ENCODE data around the gene DNER. TPM values are rescaled to one million over a fixed set of nuclear protein-coding genes. Genes with fewer than 3 reads are reported as not detected.

The DNER gene
- total and polyA plus RNA-seq, 2 donors (not counting 3 experiments of a cell fraction or from before 2014, with no cell fraction given): 0.01 TPM; not detected in 1

- Histone ChIP-seq H2AFZ (ENCODE audit: low read depth, low read length) (no peak overlapping the region), H3K4me3 (replicated peaks in 1 of 3; ENCODE audit: insufficient read depth in 1 of 3, low read depth in 1 of 3, low read length in 3 of 3) (no peak overlapping the region), H3K36me3 (ENCODE audit: control insufficient read depth in 2 of 2, extremely low read depth in 1 of 2, insufficient read depth in 2 of 2, low read length in 2 of 2) (no peaks in the 10 kb centered on the region), H3K9me1 (replicated peaks; ENCODE audit: control insufficient read depth, extremely low read depth, insufficient read depth, low read length) (no peaks in the 10 kb centered on the region), H4K20me1 (replicated peaks; ENCODE audit: control insufficient read depth, extremely low read depth, insufficient read depth, low read length) (no peaks in the 10 kb centered on the region), H3K27me3 (ENCODE audit: control insufficient read depth in 2 of 2, insufficient read depth in 2 of 2, low read length in 2 of 2) (no peaks in the 10 kb centered on the region), H3K4me1 (ENCODE audit: control insufficient read depth, extremely low read depth, insufficient read depth, low read length) (no peaks in the 10 kb centered on the region), H3K79me2 (ENCODE audit: control insufficient read depth, insufficient read depth, low read length) (no peaks in the 10 kb centered on the region), H3K4me2 (ENCODE audit: insufficient read depth, low read length) (no peak overlapping the region), H3K27ac (ENCODE audit: insufficient read depth, low read depth, low read length) (no peak overlapping the region), H3K9ac (replicated peaks; ENCODE audit: extremely low read depth, insufficient read depth, low read length) (no peak overlapping the region), H3K9me3 (replicated peaks; ENCODE audit: control insufficient read depth, insufficient read depth, low read length) (no peaks in the 10 kb centered on the region)
- no peak for TF ChIP-seq EZH2 (IDR thresholded peaks at IDR 0.05; ENCODE audit: borderline replicate concordance, low read depth, low read length, severe bottlenecking)
- TF ChIP-seq, protein P1, sequence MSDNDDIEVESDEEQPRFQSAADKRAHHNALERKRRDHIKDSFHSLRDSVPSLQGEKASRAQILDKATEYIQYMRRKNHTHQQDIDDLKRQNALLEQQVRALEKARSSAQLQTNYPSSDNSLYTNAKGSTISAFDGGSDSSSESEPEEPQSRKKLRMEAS (IDR thresholded peaks at IDR 0.05; ENCODE audit: insufficient read depth, insufficient read length): no peak
- no peak for TF ChIP-seq POLR2AphosphoS5 (IDR thresholded peaks at IDR 0.05; ENCODE audit: insufficient read depth, low read depth, low read length)
- no peak for TF ChIP-seq CTCF (IDR thresholded peaks at IDR 0.05; ENCODE audit: extremely low read depth in 1 of 2, insufficient read depth in 1 of 2, low read depth in 1 of 2, low read length in 2 of 2)
- no peak for TF ChIP-seq MYC (IDR thresholded peaks at IDR 0.05; ENCODE audit: low read depth, low read length)
- TF ChIP-seq GATA2 (IDR thresholded peaks at IDR 0.05; ENCODE audit: insufficient read depth, insufficient read length, low read depth, low read length): no peak
- no peak for TF ChIP-seq FOS (IDR thresholded peaks at IDR 0.05; ENCODE audit: borderline replicate concordance, insufficient read depth, low read length)
- TF ChIP-seq POLR2A (IDR thresholded peaks at IDR 0.05; ENCODE audit: low read depth, low read length): no peak
- CTCF ChIA-PET: no interaction called here
- POLR2A ChIA-PET: no interaction called here
- dilution Hi-C loops (cut with MboI; ENCODE audit: extremely low pct_ligation_motif_present, low sequenced_read_pairs): no loop called here
- no peak for DNase-seq (ENCODE audit: low read depth, low spot score)
- intact Hi-C loops (cut with micrococcal nuclease): no loop called here
- no TSS peak for BruUV-seq (replicated peaks)
- FAIRE-seq: no peak
Measured at GRCh38 chr2:229611360-229611759, 103.0 kb downstream of the DNER start.
